ENCODE data around the gene AFAP1L2.

Gene AFAP1L2

GRCh38 chr10:114392112-114392835, 12.0 kb downstream of the AFAP1L2 start:
- no peak for DNase-seq
- Histone ChIP-seq H3K27me3 (ENCODE audit: insufficient read depth, low read depth, severe bottlenecking) (peaks cover 42% of the 10 kb centered on the region), H3K4me3 (ENCODE audit: low read depth, low read length) (no peak overlapping the region), H3K27ac (no peak overlapping the region), H3K9me3 (ENCODE audit: severe bottlenecking) (no peaks in the 10 kb centered on the region), H3K36me3 (no peaks in the 10 kb centered on the region)
- TF ChIP-seq CTCF (IDR thresholded peaks at IDR 0.05; ENCODE audit: low read depth, low read length): no peak

- Histone ChIP-seq H3K27me3 (ENCODE audit: insufficient read depth, low read depth, severe bottlenecking) (peaks cover 39% of the 10 kb centered on the region), H3K4me3 (ENCODE audit: low read depth, low read length) (no peak overlapping the region), H3K27ac (no peak overlapping the region), H3K9me3 (ENCODE audit: severe bottlenecking) (no peaks in the 10 kb centered on the region), H3K36me3 (no peaks in the 10 kb centered on the region)
- DNase-seq: no peak
- no peak for TF ChIP-seq CTCF (IDR thresholded peaks at IDR 0.05; ENCODE audit: low read depth, low read length)
Measured at GRCh38 chr10:114391599-114391998, 12.7 kb downstream of the AFAP1L2 start.

GRCh38 chr10:114389426-114389825, 14.9 kb downstream of the AFAP1L2 start:
- Histone ChIP-seq H3K27me3 (ENCODE audit: insufficient read depth, low read depth, severe bottlenecking) (peaks cover 30% of the 10 kb centered on the region), H3K9me3 (ENCODE audit: severe bottlenecking) (no peaks in the 10 kb centered on the region), H3K4me3 (ENCODE audit: low read depth, low read length) (no peak overlapping the region), H3K36me3 (no peaks in the 10 kb centered on the region), H3K27ac (no peak overlapping the region)
- TF ChIP-seq CTCF (IDR thresholded peaks at IDR 0.05; ENCODE audit: low read depth, low read length): no peak
- DNase-seq: no peak

DNA sequence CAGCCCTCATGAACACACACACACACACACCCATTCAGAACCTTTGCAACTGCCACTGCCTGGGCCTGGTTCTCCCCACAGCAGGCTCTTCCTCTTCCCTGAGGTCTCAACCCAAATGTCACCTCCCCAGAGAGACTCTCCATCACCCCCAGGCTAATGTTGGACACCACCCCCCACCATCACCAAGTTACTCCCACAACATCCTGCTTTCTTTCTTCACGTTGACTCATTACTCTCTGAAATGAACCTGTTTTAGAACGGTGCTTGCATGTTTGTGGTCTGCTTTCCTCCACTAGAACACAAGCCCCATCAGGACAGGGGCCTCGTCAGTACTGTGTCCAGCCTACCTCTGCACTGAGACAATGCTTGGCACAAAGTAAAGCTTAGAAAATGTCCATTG, 16.0 kb downstream of the AFAP1L2 start:
- Histone ChIP-seq H3K9me3 (ENCODE audit: severe bottlenecking) (no peaks in the 10 kb centered on the region), H3K36me3 (no peaks in the 10 kb centered on the region), H3K4me3 (ENCODE audit: low read depth, low read length) (no peak overlapping the region), H3K27me3 (ENCODE audit: insufficient read depth, low read depth, severe bottlenecking) (peaks cover 21% of the 10 kb centered on the region), H3K27ac (no peak overlapping the region)
- no peak for DNase-seq
- TF ChIP-seq CTCF (IDR thresholded peaks at IDR 0.05; ENCODE audit: low read depth, low read length): no peak

GRCh38 chr10:114387784-114388183, 16.5 kb downstream of the AFAP1L2 start:
- Histone ChIP-seq H3K36me3 (no peaks in the 10 kb centered on the region), H3K27me3 (ENCODE audit: insufficient read depth, low read depth, severe bottlenecking) (peaks cover 19% of the 10 kb centered on the region), H3K27ac (no peak overlapping the region), H3K4me3 (ENCODE audit: low read depth, low read length) (no peak overlapping the region), H3K9me3 (ENCODE audit: severe bottlenecking) (no peaks in the 10 kb centered on the region)
- 0 out of 2 replicates have a peak, but pooled peaks have one; percentile 6 for TF ChIP-seq CTCF (IDR thresholded peaks at IDR 0.05; ENCODE audit: low read depth, low read length)
- no peak for DNase-seq

GRCh38 chr10:114386452-114386851, 17.9 kb downstream of the AFAP1L2 start:
- no peak for DNase-seq

More at GRCh38 chr10:114386452-114386851, 17.9 kb downstream of the AFAP1L2 start:
- no peaks in the 10 kb centered on the region for H3K9me3 ChIP-seq (ENCODE audit: severe bottlenecking)
- no peak overlapping the region for H3K4me3 ChIP-seq (ENCODE audit: low read depth, low read length)
- no peaks in the 10 kb centered on the region for H3K36me3 ChIP-seq
- TF ChIP-seq CTCF (IDR thresholded peaks at IDR 0.05; ENCODE audit: low read depth, low read length): 0 out of 2 replicates have a peak, but pooled peaks have one; percentile 19
- no peak overlapping the region for H3K27ac ChIP-seq
- H3K27me3 ChIP-seq (ENCODE audit: insufficient read depth, low read depth, severe bottlenecking): peaks cover 8% of the 10 kb centered on the region
